NB4 (cell line): ENCODE results near the gene ELP1.

ENCODE experiments used
- DNase-seq: peaks from one replicate; pipeline ENCODE4 v3.0.0; 2010; ENCODE audit warnings: low read depth
- H3K4me3 ChIP-seq: one replicate; pipeline ENCODE4 v1.5.1; 2011; ENCODE audit warnings: mild to moderate bottlenecking, low read depth, low read length, moderate library complexity
- MYC ChIP-seq: IDR thresholded peaks from 2 replicates; pipeline ENCODE4 v1.6.1; 2011; ENCODE audit warnings: low read depth, low read length
- POLR2A ChIP-seq: IDR thresholded peaks from 2 replicates; pipeline ENCODE4 v1.6.1; 2011; ENCODE audit warnings: mild to moderate bottlenecking; ENCODE audit not compliant: insufficient read length; ENCODE audit errors: extremely low read depth
- TF ChIP-seq, protein P1 (sequence below): IDR thresholded peaks from one replicate; pipeline ENCODE4 v1.5.1; 2012; ENCODE audit warnings: low read depth, low read length
- TF ChIP-seq, protein P2 (sequence below): IDR thresholded peaks from 2 replicates; pipeline ENCODE4 v1.6.1; 2011; ENCODE audit warnings: low read depth, low read length

The ELP1 gene

DNA sequence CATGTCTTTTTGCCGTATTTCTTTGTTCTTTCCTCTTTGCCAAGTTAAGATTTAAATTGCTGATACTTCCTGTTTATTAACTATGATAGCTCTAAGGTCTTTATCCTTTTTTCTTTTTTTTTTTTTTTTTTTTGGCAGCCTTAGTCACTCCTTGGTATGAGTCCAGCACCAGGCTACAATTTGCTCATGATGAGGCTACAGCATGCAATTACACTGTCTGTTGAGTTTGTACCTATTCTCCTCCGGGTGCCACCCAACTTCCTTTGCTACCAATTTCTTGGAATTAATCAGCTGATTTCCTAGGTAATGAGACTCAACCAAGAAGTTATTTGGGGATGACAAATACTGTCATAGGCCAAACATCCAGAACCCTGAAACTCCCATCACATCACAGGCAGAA is 103.7 kb downstream of the ELP1 start:
- TF ChIP-seq MYC: no peak
- TF ChIP-seq, protein P1, sequence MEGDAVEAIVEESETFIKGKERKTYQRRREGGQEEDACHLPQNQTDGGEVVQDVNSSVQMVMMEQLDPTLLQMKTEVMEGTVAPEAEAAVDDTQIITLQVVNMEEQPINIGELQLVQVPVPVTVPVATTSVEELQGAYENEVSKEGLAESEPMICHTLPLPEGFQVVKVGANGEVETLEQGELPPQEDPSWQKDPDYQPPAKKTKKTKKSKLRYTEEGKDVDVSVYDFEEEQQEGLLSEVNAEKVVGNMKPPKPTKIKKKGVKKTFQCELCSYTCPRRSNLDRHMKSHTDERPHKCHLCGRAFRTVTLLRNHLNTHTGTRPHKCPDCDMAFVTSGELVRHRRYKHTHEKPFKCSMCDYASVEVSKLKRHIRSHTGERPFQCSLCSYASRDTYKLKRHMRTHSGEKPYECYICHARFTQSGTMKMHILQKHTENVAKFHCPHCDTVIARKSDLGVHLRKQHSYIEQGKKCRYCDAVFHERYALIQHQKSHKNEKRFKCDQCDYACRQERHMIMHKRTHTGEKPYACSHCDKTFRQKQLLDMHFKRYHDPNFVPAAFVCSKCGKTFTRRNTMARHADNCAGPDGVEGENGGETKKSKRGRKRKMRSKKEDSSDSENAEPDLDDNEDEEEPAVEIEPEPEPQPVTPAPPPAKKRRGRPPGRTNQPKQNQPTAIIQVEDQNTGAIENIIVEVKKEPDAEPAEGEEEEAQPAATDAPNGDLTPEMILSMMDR: no peak
- TF ChIP-seq POLR2A: no peak
- TF ChIP-seq, protein P2, sequence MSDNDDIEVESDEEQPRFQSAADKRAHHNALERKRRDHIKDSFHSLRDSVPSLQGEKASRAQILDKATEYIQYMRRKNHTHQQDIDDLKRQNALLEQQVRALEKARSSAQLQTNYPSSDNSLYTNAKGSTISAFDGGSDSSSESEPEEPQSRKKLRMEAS: no peak
- no peak overlapping the region for H3K4me3 ChIP-seq
- DNase-seq: no peak

DNA sequence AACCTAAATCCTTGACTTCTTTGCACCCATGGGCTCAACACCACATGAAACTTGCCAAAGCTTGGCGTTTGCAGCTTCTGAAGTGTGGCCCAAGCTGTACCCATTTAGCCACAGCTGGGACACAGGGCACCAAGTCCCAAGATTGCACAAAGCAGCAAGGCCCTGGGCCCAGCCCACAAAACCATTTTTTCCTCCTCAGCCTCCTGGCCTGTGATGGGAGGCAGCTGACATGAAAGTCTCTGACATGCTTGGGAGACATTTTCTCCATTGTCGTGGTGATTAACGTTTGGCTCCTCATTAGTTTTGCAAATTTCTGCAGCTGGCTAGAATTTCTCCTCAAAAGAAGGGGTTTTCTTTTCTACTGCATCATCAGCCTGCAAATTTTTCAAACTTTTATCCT is 110.1 kb downstream of the ELP1 start:
- TF ChIP-seq POLR2A: no peak
- no peak for TF ChIP-seq MYC
- TF ChIP-seq, protein P1: no peak
- TF ChIP-seq, protein P2: no peak

More for the DNA sequence above, 110.1 kb downstream of the ELP1 start:
- H3K4me3 ChIP-seq: no peak overlapping the region
- no peak for DNase-seq
